Stomach smooth muscle (tissue), 2 donors: ENCODE data around the gene ESPN.
A peak's percentile ranks its signal among the peaks of the same experiment; 100 is the strongest.

Experiments
- H3K27ac ChIP-seq: one replicate; pipeline ENCODE4 v1.7.0; 2013; ENCODE audit warnings: mild to moderate bottlenecking, low read length, inconsistent platforms
- H3K27me3 ChIP-seq, 2 donors: one replicate each; pipeline ENCODE4 v1.7.0; 2013; ENCODE audit warnings: low read length in 2 of 2; ENCODE audit not compliant: insufficient read depth in 2 of 2, control insufficient read depth in 1 of 2
- H3K36me3 ChIP-seq, 2 donors: one replicate each; pipeline ENCODE4 v1.7.0; 2013; ENCODE audit warnings: low read length in 2 of 2; ENCODE audit not compliant: control insufficient read depth in 2 of 2, insufficient read depth in 2 of 2
- H3K4me1 ChIP-seq: one replicate; pipeline ENCODE4 v1.7.0; 2013; ENCODE audit warnings: low read length; ENCODE audit not compliant: control insufficient read depth, insufficient read depth
- H3K4me3 ChIP-seq, 2 donors: one replicate each; pipeline ENCODE4 v1.7.0; 2013; ENCODE audit warnings: low read length in 2 of 2
- H3K9ac ChIP-seq, 2 donors: one replicate each; pipeline ENCODE4 v1.7.0; 2013; ENCODE audit warnings: low read length in 2 of 2, mild to moderate bottlenecking in 1 of 2
- H3K9me3 ChIP-seq, 2 donors: one replicate each; pipeline ENCODE4 v1.7.0; 2013; ENCODE audit warnings: low read length in 2 of 2; ENCODE audit not compliant: control insufficient read depth in 2 of 2
- donor health status: healthy.
- donor health status: Pancreatic carcinoma.

Gene ESPN

GRCh38 chr1:6424619-6425593 is at the start of gene ESPN:
Gene ESPN, plus strand, starts transcription at chr1:6424776. Its CDS starts 180 bp downstream, at chr1:6424956.
- peaks cover 18% of the 10 kb centered on the region for H3K4me1 ChIP-seq
- peak within 1 kb of the TSS in 1 of 2 donors; percentile 3 for H3K4me3 ChIP-seq
- no peak within 1 kb of the TSS for H3K9ac ChIP-seq
- H3K9me3 ChIP-seq = no peaks in the 10 kb centered on the region
- no peak within 1 kb of the TSS for H3K27ac ChIP-seq
- no peaks in the 10 kb centered on the region for H3K36me3 ChIP-seq
- peaks cover 65% of the 10 kb centered on the region in 2 donors for H3K27me3 ChIP-seq

- no peaks in the 10 kb centered on the region for H3K9me3 ChIP-seq
- no peak overlapping the region for H3K9ac ChIP-seq
- peaks cover 3% of the 10 kb centered on the region for H3K4me1 ChIP-seq
- no peak overlapping the region for H3K27ac ChIP-seq
- no peak overlapping the region for H3K4me3 ChIP-seq
- H3K36me3 ChIP-seq = no peaks in the 10 kb centered on the region
- no peaks in the 10 kb centered on the region for H3K27me3 ChIP-seq
Measured at GRCh38 chr1:6378096-6378746, 46.4 kb upstream of the ESPN start.

GRCh38 chr1:6380037-6380436 is 44.5 kb upstream of the ESPN start:
- Histone ChIP-seq H3K27ac (no peak overlapping the region), H3K9me3 (no peaks in the 10 kb centered on the region), H3K9ac (no peak overlapping the region), H3K4me1 (peaks cover 11% of the 10 kb centered on the region), H3K4me3 (no peak overlapping the region), H3K36me3 (no peaks in the 10 kb centered on the region), H3K27me3 (no peaks in the 10 kb centered on the region)

GRCh38 chr1:6384135-6384534 is 40.4 kb upstream of the ESPN start:
- Histone ChIP-seq H3K27ac (peak overlapping the region; percentile 97), H3K4me3 (no peak overlapping the region), H3K9ac (no peak overlapping the region), H3K36me3 (no peaks in the 10 kb centered on the region), H3K4me1 (peaks cover 22% of the 10 kb centered on the region), H3K9me3 (no peaks in the 10 kb centered on the region), H3K27me3 (no peaks in the 10 kb centered on the region)

GRCh38 chr1:6384962-6385361 is 39.6 kb upstream of the ESPN start:
- H3K36me3 ChIP-seq = no peaks in the 10 kb centered on the region
- no peaks in the 10 kb centered on the region for H3K27me3 ChIP-seq
- H3K9me3 ChIP-seq = no peaks in the 10 kb centered on the region
- peaks cover 22% of the 10 kb centered on the region for H3K4me1 ChIP-seq
- peak overlapping the region; percentile 24 to 42 for H3K9ac ChIP-seq
- H3K27ac ChIP-seq = peak overlapping the region; percentile 97
- H3K4me3 ChIP-seq = peak overlapping the region; percentile 5 to 49

- peak overlapping the region; percentile 97 for H3K27ac ChIP-seq
- H3K36me3 ChIP-seq = no peaks in the 10 kb centered on the region
- peak overlapping the region; percentile 5 to 54 for H3K4me3 ChIP-seq
- H3K9me3 ChIP-seq = no peaks in the 10 kb centered on the region
- peak overlapping the region; percentile 64 to 66 for H3K9ac ChIP-seq
- no peaks in the 10 kb centered on the region for H3K27me3 ChIP-seq
- peaks cover 22% of the 10 kb centered on the region for H3K4me1 ChIP-seq
Measured at GRCh38 chr1:6385488-6386191, 38.9 kb upstream of the ESPN start.

GRCh38 chr1:6386371-6386949 is 38.1 kb upstream of the ESPN start:
- Histone ChIP-seq H3K4me3 (no peak overlapping the region), H3K36me3 (no peaks in the 10 kb centered on the region), H3K9me3 (no peaks in the 10 kb centered on the region), H3K27me3 (no peaks in the 10 kb centered on the region), H3K9ac (peak overlapping the region; percentile 64 to 66), H3K4me1 (peaks cover 22% of the 10 kb centered on the region), H3K27ac (peak overlapping the region; percentile 97)

- Histone ChIP-seq H3K9me3 (no peaks in the 10 kb centered on the region), H3K4me1 (peaks cover 30% of the 10 kb centered on the region), H3K9ac (no peak overlapping the region), H3K36me3 (no peaks in the 10 kb centered on the region), H3K4me3 (no peak overlapping the region), H3K27ac (no peak overlapping the region), H3K27me3 (no peaks in the 10 kb centered on the region)
Measured at GRCh38 chr1:6389971-6390370, 34.6 kb upstream of the ESPN start.

GRCh38 chr1:6391951-6392808 is 32.4 kb upstream of the ESPN start:
- H3K27me3 ChIP-seq = no peaks in the 10 kb centered on the region
- H3K27ac ChIP-seq = no peak overlapping the region
- H3K9ac ChIP-seq = peak overlapping the region; percentile 47 to 58
- H3K9me3 ChIP-seq = no peaks in the 10 kb centered on the region
- no peaks in the 10 kb centered on the region for H3K36me3 ChIP-seq
- peaks cover 16% of the 10 kb centered on the region for H3K4me1 ChIP-seq
- H3K4me3 ChIP-seq = peak overlapping the region; percentile 51 to 65
